GM19035 (cell line): ENCODE results near the gene ZNF148.

ENCODE experiments used
- ATAC-seq: cut with Tn5 transposase; IDR thresholded peaks from one replicate; pipeline ENCODE4 v1.9.1; 2021; ENCODE audit not compliant: unreplicated experiment

Gene ZNF148

DNA sequence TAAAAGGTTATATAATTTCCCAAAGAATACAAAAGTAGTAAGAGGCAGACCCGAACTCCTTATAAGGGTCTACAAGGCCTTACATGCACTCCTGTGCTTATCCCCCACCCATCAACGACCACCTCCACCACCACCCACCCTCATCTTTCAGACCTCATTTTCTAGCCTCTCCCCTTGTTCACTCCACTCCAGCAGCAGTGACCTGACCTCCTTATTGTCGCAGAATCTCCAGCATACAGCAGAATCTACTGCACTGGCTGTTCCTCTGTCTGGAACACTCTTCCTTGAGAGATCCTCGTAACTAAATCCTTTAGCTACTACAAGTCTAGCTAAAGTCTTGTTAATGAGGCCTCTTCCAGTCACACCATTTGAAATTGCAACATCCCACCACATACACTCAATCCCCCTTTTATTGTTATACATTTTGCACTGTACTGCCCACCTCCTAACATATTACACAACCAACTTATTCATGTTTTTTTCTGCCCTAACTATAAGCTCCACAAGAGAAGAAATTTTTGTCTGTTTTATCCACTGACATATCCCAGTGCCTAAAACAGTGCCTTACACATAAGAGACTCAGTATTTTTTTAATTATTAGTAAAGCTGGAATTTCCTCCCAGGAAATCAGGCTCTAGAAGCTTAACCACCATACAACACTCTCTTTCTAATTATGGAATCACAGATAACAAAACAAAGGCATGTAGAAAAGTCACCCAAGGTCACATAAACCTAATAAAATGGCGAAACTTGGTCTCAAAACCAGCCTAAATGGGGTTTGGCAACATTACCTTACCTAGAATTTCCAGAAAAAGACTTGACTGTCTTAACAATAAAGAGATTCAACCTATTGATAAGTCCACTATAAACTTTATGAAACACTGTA lies 40.2 kb downstream of the ZNF148 start:
- ATAC-seq, result no peak

DNA sequence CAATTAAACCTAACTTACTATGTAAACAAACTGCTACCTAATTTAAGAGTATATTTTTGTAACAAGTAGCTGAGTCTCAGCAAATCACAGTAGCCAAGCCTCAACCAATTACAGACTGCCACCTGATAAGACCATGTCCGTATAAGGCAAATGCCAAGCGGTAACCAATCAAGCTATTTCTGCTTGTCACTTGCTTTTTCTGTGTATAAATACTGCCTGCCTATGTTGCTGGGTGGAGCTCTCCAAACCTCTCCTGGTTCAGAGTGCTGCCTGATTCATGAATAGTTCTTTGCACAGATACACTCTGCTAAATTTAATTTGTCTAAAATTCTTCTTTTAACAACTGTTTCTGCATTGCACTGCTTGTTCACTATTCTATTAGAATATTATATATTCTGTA lies 42.6 kb downstream of the ZNF148 start:
- ATAC-seq, result no peak

DNA sequence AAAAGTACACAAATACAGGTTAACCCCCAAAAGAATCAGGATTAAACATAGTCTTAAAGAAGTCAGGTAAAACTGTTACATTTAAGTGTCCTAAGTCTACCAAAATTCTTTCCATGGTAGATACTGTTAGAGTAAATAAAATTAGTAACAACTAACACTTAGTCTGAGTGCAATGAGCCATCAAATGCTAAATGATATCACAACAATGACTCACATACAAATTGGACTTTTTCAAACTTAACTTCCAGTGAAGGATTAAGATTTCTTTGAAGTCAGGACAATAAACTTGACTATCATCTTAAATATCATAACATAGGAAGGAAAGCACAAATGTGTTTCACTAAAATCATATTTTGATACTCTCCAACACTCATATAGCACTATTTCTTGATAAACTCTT lies 43.9 kb downstream of the ZNF148 start:
- ATAC-seq, result no peak

DNA sequence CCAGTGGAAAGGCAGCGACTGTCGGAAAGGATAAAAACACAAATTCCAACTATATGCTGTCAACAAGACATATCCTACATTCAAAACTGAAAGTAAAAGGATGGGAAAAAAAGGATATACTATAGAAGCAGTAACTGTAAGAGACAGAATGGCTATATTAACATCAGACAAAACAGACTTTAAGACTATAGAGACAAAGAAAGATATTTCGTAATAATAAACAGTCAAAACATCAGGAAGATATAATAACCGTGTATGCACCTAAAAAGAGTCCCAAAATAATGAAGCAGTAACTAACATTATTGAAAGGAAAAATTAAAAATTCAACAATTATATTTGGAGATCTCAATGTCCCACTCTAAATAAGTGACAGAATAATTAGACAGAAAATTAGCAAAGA lies 48.2 kb downstream of the ZNF148 start:
- no peak for ATAC-seq

DNA sequence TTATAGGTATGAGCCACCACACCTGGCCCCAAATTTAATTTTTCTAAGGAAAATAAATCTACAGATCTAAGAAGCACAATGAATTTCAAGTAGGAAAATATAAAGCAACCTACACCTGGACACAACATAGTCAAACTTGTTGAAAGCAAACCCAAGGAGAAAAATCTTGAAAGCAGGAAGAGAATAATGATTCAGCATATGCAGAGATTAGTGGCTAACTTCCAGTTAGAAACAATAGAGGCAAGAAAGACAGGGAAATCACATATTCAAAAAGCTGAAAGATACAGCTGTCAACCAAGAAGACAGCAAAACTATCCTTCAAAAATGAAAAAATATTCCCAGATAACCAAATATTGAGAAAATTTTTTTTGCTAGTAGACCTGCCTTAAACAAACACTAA lies 49.4 kb downstream of the ZNF148 start:
- no peak for ATAC-seq

DNA sequence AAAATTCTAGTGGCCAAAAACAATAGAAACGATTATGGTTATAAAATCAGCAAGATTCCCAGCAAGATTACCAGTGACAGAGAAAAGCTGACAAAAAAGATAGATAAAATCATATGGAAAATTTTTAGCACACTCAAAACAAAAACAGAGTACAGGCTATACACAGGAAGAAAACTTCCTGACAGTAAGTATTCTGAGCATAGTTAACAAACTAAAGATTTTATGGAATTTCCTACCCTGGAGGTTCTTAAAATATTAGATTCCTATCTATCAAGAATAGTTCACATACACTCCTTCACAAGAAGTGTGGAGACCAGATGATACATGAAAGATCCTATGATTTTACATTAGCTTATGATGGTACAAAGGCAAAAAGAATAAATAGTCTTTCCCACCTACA lies 50.8 kb downstream of the ZNF148 start:
- no peak for ATAC-seq

DNA sequence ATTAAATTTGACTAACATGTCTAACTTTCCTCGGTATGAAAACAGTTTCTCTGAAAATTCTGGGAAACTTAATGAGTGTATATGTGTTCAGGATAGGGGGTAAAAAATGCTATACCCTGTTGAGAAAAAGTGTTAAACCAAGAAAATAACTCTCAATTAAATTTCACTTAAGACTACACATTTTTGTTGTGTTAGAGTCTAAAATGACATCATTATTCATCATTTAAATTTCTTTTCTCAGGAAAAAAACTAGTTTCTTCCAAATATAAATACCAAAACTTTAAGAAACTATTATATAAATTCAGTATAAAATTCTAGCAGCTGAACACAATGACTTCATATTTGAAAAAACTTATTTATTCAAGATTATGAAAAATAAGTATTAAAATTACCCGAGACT lies 52.2 kb downstream of the ZNF148 start:
- ATAC-seq, result no peak

DNA sequence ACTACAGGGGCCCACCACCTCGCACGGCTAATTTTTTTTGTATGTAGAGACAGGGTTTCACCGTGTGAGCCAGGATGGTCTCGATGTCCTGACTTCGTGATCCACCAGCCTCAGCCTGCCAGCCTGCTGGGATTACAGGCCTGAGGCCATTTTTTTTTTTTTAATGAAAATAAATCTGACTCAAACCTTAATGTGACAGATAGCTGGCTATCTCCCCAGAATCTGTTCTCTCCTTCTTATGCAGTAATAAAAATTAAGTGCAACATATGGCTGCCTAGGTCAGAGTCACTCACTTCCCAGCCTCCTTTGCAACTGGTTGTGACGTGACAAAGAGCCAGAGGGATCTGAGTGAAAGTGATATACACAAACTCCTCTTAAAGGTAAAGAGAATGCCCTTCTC lies 53.0 kb downstream of the ZNF148 start:
- ATAC-seq, result no peak

DNA sequence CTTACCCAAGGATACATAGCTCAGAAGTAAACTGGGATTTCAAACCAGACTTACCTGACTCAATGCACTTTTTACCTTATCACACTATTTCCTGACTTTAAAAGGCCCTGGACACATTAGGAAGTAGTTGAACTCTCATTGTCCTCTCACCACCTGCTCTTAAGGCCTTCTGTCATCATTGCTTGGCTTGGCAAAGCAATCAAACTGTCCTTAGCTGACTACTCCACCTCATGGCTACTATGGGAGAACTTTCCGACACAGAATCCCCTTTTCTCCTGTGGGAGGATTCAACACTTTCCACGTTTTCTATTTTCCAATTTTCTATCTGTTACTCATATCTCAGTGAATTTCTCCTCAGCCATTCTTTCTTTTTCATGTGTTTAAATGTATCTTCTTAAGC lies 55.4 kb downstream of the ZNF148 start:
- ATAC-seq, result no peak

DNA sequence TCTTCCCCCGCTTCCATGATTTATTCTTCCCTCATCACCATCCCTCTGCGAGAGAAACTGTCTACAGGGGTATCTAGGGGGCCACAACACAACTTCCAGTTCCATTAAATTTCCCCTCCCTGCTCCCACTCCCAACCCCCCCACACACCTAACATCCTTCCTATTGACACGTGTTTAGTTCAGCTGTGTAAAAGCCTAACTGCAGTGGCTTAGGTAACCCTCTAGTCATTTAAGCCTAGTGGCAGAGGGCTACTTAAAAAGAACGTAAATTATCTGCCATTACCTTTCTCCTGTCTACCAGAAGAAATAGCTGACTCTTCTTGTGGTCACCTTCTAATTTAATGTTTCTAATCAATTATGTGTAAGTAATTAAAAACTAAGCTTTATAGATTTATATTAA lies 56.3 kb downstream of the ZNF148 start:
- ATAC-seq, result no peak

DNA sequence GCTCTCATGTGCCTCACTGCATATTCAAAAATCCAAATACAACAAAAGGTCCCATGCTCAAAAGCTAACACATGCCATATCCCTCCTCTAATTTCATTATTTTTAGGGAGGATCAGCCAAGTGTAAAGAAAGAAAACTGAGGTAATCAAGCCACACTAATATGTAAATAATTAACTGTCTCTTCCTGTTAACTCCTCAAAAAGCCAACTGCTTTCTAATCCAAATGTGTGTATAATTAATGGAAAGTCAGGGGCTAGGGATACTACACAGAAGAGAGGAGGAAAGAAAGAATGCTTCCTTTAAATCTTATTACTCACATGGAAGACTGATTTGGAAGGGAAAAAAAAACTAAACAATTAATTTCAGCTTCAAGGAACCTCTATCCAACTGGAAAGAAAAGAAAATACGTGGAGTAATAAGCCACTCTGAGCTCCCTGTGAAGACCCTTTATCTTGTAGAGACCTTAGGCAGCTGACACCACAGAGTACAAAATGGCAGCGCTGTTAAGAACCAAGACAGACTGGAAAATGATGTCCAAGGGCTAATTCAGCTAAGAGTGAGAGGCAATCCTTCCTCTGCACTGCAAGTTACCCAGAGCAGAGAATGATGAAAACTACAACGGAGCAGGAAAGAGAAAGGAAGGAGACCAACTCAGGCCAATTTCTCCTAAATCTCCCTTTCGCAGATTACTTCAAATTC lies 56.8 kb downstream of the ZNF148 start:
- no peak for ATAC-seq

DNA sequence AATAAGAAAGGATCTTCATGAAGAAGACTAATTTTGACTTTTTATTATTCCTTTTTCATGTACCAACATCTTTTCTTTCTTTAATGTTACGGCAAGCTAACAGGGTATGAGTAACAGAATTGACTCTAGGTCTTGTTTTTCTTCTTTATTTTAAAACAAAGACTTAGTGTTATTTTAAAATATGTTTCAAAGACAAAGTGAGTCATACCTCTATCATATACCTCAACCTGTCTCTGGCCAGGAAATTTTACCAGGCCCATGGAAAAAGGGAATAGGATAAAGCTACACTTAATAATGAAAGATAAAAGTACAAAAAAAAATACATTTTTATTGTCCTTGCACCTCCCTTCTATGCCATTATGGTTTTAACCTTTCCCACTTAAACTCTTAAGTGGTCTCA lies 57.4 kb downstream of the ZNF148 start:
- ATAC-seq, result no peak

DNA sequence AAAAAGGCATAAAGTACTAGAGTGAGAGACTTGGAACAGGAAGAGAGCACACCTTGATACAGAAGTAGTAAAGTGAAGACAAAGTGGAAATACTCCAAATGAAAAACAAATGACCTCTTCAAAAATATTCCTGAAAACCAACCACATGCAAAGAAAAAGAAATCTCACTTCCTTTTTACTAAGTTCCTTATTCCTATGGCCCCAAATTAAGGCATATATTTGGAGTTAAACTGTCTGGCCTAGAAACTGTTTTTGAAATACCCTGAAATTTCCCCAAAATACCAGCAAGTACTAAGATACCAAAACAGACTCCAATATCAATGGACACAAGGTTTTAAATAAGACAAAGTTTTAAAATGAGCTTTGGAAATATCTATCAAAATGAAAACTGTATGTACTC lies 58.2 kb downstream of the ZNF148 start:
- ATAC-seq, result no peak

DNA sequence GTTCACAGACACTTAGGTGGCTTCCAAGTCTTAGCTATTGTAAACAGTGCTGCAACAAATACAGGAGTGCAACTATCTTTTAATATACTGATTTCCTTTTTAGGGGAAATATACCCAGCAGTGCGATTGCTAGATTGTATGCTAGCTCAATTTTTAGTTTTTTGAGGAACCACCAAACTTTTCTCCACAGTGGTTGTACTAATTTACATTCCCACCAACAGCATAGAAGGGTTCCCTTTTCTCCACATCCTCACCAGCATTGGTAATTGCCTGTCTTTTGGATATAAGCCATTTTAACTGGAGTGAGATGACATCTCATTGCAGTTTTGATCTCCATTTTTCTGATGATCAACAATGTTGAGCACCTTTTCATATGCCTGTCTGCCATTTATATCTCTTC lies 58.9 kb downstream of the ZNF148 start:
- no peak for ATAC-seq

DNA sequence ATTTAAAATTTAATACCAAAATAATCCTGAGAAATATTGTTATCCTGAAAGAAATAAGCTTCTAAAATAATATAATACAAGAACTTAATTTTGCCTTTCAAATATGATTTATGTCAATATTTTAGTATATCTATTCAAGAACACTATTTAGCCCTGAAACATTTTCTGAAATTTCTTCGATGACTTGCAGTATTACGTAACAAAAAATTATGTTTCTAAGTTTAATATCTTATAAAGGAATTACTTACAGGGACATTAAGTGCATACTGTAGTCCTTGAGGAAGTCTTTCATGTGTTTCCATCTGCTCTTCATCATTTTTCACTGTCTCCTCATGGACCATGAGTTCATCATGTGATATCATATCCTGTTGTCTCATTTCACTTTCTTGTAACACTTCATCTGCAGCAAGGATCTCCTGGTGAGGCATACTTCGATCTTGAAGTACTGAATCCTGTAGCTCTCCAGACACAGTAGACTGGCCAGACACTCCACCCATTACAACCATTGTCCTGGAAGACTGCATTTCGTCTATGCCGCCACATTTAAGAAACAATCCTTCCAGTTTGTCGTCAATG lies 62.0 kb downstream of the ZNF148 start:
- no peak for ATAC-seq

DNA sequence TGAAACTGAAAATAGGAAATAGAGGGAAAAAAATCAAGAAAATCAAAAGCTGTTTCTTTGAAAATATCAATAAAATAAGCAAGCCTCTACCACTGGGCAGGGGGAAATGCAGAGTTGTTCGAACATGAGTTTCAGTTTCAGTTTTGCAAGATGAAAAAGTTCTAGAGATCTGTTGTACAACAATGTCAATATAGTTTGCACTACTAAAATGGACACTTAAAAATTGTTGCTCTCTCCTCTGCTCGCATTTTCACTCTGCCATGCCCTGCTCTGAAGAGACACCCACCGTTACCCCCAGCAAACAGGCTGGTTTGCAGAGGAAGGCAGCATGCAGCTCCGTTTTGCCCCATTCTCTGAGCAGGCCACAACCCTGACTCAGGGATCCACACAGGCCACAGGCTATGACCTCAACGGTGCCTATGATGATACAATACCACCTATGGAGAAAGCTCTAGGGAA lies 64.5 kb downstream of the ZNF148 start:
- no peak for ATAC-seq

DNA sequence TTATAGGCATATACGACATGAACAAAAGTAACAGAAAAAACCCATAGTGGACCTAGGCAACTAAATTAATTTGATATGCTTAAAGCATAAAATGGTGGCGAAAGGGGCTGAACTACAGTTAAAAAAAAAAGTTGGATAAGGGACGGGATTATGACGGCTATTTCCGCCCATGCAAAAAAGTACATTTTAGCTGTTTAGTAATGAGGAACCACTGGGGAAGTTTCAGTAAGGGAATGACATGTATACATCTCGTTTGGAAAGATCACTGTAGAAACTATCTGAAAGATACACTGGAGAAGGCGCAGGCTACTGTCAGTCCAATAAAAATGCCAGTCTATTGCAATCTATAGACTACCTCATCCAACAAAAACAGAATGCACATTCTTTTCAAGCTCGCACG lies 65.6 kb downstream of the ZNF148 start:
- no peak for ATAC-seq

DNA sequence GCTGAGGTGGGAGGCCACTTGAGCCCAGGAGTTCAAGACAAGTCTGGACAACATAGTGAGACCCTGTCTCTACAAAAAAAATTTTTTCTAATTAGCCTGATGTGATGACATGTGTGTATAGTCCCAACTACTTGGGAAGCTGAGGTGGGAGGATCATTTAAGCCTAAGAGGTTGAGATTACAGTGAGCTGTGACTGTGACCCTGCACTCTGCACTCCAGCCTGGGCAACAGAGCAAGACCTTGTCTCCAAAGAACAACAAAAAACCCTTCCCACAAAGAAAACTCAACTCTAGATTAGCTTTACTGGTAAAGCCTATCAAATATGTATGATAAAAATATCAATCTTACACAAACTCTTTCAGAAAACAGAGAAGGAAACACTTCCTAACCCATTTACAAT lies 68.5 kb downstream of the ZNF148 start:
- no peak for ATAC-seq

DNA sequence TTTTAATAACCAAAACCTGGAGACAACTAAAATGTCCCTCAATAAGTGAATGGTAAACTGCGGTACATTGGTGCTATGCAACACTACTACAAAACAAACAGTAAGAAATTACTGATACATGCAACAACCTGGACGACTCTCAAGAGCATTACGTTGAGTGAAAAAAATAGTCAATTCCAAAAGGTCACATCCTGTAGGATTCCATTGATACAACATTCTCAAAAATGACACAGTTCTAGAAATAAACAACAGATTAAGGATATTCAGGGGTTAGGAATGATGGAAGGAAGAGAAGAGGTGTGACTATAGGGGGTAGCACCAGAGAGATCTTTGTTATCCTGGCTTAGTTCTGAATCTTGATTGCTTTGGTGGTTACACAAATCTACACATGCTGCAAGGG lies 72.2 kb downstream of the ZNF148 start:
- no peak for ATAC-seq

DNA sequence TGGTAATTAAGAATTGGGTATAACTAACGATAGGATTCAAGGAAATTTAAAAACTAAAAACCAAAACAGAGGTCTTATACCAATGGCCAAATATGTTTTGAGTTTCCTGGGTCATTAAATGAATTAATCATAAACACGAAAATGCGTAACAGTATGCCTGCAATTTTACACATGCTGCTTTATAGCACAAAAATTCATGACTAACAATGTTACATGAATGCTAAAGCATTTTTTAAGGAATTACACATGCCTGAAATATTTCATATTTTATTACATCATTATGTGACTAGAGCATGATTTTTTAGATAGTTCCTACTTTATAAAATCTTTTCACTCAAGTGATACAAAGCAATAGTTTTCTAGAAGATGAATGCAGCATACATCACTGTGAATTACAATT lies 74.7 kb downstream of the ZNF148 start:
- no peak for ATAC-seq

DNA sequence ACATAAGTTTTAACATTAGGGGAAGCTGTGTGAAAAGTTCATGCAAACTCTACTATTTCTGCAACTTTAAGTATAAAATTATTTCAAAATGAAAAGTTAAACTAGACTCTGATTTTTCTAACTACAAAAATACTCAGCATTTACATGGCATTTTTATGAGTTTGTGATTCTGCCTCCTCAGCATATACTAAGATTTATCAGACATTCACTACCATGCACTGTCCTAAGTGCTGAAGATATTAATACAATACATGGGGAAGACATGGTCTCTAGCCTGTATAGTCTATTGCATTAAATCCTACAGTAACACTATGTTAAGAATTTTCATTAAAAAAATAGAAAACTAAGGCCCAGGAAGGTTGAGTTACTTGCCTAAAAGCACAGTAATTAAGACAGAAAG lies 80.7 kb downstream of the ZNF148 start:
- no peak for ATAC-seq

DNA sequence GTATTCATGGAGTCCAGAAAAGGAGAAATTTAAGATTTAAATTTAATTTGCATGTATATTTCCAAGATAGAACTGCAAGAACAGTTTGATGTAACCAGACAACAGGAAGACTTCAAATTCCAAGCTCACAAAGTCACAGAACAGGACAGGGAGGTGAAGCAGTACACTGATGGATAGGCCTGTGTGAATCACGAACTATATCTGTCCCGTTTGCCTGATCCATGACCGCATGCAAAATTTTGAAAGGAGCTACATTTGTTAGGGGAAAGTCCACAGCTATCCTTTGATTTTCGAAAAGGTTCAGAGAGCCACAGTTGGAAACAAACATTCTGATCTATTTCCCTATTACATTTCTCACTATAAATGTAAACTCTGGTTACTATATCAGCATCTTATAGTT lies 83.1 kb downstream of the ZNF148 start:
- no peak for ATAC-seq
